HG02798 (cell line): ENCODE results near the gene AP2A1.

Experiments used
- ATAC-seq: cut with Tn5 transposase; IDR thresholded peaks from one replicate; pipeline ENCODE4 v1.9.1; 2021; ENCODE audit warnings: mild to moderate bottlenecking; ENCODE audit not compliant: unreplicated experiment, poor library complexity

Gene AP2A1

GRCh38 chr19:49851456-49852259 is 84.9 kb downstream of the AP2A1 start:
- no peak for ATAC-seq

- ATAC-seq = no peak
Measured at GRCh38 chr19:49852631-49853126, 85.9 kb downstream of the AP2A1 start.

DNA sequence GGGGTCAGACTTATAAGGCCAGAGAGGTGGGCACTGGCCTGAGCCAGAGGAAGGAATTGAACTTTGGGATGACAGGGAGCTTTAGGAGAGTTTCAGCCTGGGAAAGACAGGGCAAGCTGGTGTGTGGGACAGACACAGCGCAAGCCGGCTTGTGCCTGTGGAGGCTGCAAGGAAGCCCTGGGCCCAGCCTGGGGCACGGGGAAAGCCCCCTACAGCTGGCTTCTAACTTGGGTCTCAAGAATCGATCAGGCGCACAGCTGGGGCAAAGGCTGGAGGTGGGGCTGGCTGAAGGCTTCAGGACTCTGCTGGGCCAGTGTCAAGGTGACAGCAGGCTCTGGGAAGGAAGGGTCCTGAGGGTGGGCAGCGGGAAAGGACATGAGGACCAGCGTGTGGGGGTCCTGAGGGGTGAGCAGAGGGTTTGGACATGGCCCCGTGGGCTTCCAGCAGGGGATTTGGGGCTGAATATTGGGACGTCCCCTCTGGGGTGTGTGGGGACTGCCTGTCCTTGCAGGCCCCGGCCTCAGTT is 87.1 kb downstream of the AP2A1 start:
- no peak for ATAC-seq

DNA sequence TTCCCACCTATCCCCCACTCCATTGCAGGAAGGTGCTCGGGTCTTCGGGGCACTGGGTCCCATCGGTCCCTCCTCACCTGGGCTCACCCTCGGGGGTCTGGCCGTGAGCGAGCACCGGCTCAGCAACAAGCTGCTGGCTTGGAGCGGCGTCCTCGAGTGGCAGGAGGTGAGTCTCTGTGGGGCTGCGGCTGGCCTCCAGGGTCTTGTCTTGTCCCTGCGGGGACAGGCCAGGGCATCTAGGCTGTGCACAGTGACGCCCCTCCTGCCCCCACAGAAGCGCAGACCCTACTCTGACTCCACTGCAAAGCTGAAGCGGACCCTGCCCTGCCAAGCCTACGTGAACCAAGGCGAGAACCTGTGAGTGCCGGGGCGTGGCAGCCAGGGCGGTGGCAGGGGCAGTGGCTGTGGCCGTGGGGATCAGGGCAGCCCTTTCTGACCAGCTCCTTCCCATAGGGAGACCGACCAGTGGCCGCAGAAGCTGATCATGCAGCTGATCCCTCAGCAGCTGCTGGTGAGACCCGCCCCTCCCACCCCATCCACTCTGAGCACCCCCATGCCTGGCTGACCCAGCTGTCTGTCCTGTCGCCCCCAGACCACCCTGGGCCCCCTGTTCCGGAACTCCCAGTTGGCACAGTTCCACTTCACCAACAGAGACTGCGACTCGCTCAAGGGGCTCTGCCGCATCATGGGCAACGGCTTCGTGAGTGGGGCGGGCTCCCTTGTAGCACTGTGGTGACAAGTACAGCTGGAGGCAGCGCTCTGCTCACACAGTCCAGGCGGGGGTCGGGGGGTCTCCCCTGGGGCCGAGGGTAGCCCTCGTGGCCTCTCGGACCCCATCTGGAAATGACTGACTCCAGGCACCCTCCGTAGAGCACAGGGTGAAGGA is 87.8 kb downstream of the AP2A1 start:
- ATAC-seq = no peak

GRCh38 chr19:49855277-49855675 is 88.5 kb downstream of the AP2A1 start:
- ATAC-seq = no peak

GRCh38 chr19:49855676-49856573 is 89.1 kb downstream of the AP2A1 start:
- no peak for ATAC-seq

DNA sequence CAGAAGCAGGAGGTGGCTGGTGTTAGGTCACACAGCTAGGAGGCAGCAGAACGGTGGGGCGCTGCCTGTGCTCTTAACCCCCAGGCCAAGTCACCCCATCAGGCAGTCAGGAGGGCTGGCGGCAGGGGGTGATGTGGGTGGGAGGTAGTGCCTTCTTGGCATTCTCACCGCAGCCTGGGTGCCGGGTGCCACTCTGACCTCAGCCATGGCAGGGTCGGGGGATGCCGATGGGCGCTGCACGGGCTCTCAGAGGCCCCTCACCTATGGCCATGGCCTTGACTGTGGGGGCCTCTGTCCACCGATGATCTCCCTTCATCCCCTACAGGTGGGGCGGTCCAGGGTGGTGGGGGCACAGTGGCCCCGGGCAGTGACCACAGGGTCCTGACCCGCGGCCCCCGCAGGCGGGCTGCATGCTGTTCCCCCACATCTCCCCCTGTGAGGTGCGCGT is 89.8 kb downstream of the AP2A1 start:
- no peak for ATAC-seq
